HG03280 (cell line): ENCODE measurements around the gene TSPAN5.
"Not testable (repeated sequence)": the region's sequence is repeated elsewhere in the genome, so short reads cannot be mapped to it uniquely, and the experiment has no call there.

ENCODE experiments used
- ATAC-seq: cut with Tn5 transposase; IDR thresholded peaks from one replicate; pipeline ENCODE4 v1.9.1; 2021; ENCODE audit warnings: mild to moderate bottlenecking, moderate library complexity; ENCODE audit not compliant: unreplicated experiment

The TSPAN5 gene

GRCh38 chr4:98504091-98504490 is 154.3 kb downstream of the TSPAN5 start:
- no peak for ATAC-seq

- no peak for ATAC-seq
These were observed 154.7 kb downstream of the TSPAN5 start for GRCh38 chr4:98503676-98504075.

GRCh38 chr4:98502624-98503023 is 155.8 kb downstream of the TSPAN5 start:
- no peak for ATAC-seq

GRCh38 chr4:98502031-98502430 is 156.4 kb downstream of the TSPAN5 start:
- no peak for ATAC-seq

- no peak for ATAC-seq
These were observed 157.0 kb downstream of the TSPAN5 start for GRCh38 chr4:98501383-98501782.

- ATAC-seq: no peak
These were observed 159.6 kb downstream of the TSPAN5 start for GRCh38 chr4:98498774-98499173.

GRCh38 chr4:98496152-98496845 is 162.1 kb downstream of the TSPAN5 start:
- no peak for ATAC-seq

- peak; percentile 82 for ATAC-seq
These were observed 165.1 kb downstream of the TSPAN5 start for GRCh38 chr4:98493296-98493695.

GRCh38 chr4:98491899-98492559 is 166.4 kb downstream of the TSPAN5 start:
- ATAC-seq: no peak

- no peak for ATAC-seq
These were observed 168.2 kb downstream of the TSPAN5 start for GRCh38 chr4:98490251-98490650.

- ATAC-seq: no peak
These were observed 172.5 kb downstream of the TSPAN5 start for GRCh38 chr4:98485816-98486345.

- no peak for ATAC-seq
These were observed 174.4 kb downstream of the TSPAN5 start for GRCh38 chr4:98484031-98484430.

- ATAC-seq: peak; percentile 79
These were observed 175.3 kb downstream of the TSPAN5 start for GRCh38 chr4:98482847-98483806.

GRCh38 chr4:98482503-98482846 is 175.9 kb downstream of the TSPAN5 start:
- no peak for ATAC-seq

- no peak for ATAC-seq
These were observed 177.2 kb downstream of the TSPAN5 start for GRCh38 chr4:98481167-98481566.

GRCh38 chr4:98480535-98480934 is 177.9 kb downstream of the TSPAN5 start:
- ATAC-seq: no peak

- not testable (repeated sequence) for ATAC-seq
These were observed 178.8 kb downstream of the TSPAN5 start for GRCh38 chr4:98479590-98479989.

GRCh38 chr4:98476891-98477290 is 181.5 kb downstream of the TSPAN5 start:
- no peak for ATAC-seq

GRCh38 chr4:98474408-98474844 is 184.0 kb downstream of the TSPAN5 start:
- no peak for ATAC-seq

GRCh38 chr4:98473046-98473445 is 185.4 kb downstream of the TSPAN5 start:
- ATAC-seq: no peak

- no peak for ATAC-seq
These were observed 187.6 kb downstream of the TSPAN5 start for GRCh38 chr4:98470831-98471230.
